HEK293 (cell line): ENCODE measurements around the gene ARL6IP5.

ENCODE experiments used
- CTCF ChIA-PET: fragments of 350-600 bp; formaldehyde crosslinking; extraction: SDS; loops from one replicate; lab custom pipeline; 2021; ENCODE audit warnings: antibody characterized with exemption; lab: Yijun Ruan, JAX
- POLR2A ChIA-PET: fragments of 300-600 bp; formaldehyde crosslinking; extraction: SDS; loops from one replicate; lab custom pipeline; 2020; ENCODE audit warnings: antibody characterized with exemption, inconsistent platforms; lab: Yijun Ruan, JAX
- H3K27ac ChIP-seq: fragments of 200-500 bp; sonication (Bioruptor generic); 2 replicates; pipeline ENCODE4 v1.5.1; 2014; ENCODE audit warnings: low read depth, low read length, control low read depth, inconsistent platforms; ENCODE audit errors: extremely low read depth
- H3K36me3 ChIP-seq, 2 experiments: fragments of 200-500 bp in 1 of 2; sonication (Bioruptor generic) in 1 of 2; 1 replicate in 1 of 2; 2 replicates in 1 of 2; pipeline ENCODE4 v1.5.1; 2014 to 2017; ENCODE audit warnings: inconsistent platforms in 2 of 2, low read length in 2 of 2; ENCODE audit not compliant: control insufficient read depth in 2 of 2, insufficient read depth in 1 of 2
- H3K4me1 ChIP-seq: fragments of 200-500 bp; sonication (Bioruptor generic); 2 replicates; pipeline ENCODE4 v1.5.1; 2014; ENCODE audit warnings: mild to moderate bottlenecking, low read length, inconsistent platforms; ENCODE audit not compliant: control insufficient read depth, insufficient read depth
- H3K4me3 ChIP-seq: 2 replicates; pipeline ENCODE4 v1.5.1; 2011; ENCODE audit warnings: low read depth, mild to moderate bottlenecking, control low read depth, low read length, moderate library complexity
- H3K9me3 ChIP-seq: fragments of 200-500 bp; sonication (Bioruptor generic); 2 replicates; pipeline ENCODE4 v1.5.1; 2014; ENCODE audit warnings: low read depth, low read length, inconsistent platforms; ENCODE audit not compliant: control insufficient read depth, insufficient read depth
- BCL11A ChIP-seq: fragments of 450-650 bp; formaldehyde crosslinking; IDR thresholded peaks from 2 replicates; pipeline ENCODE4 v1.5.1; 2016; ENCODE audit warnings: low read depth, missing biosample characterization, missing genetic modification characterization
- GLIS1 ChIP-seq: fragments of 450-650 bp; formaldehyde crosslinking; IDR thresholded peaks from 2 replicates; pipeline ENCODE4 v1.5.1; 2016; ENCODE audit warnings: missing biosample characterization, missing genetic modification characterization
- GLIS2 ChIP-seq: fragments of 450-650 bp; formaldehyde crosslinking; IDR thresholded peaks from 2 replicates; pipeline ENCODE4 v1.5.1; 2016; ENCODE audit warnings: missing biosample characterization, missing genetic modification characterization
- PRDM1 ChIP-seq: fragments of 450-650 bp; formaldehyde crosslinking; IDR thresholded peaks from 2 replicates; pipeline ENCODE4; 2016; ENCODE audit warnings: missing biosample characterization, missing genetic modification characterization
- PRDM10 ChIP-seq: fragments of 450-650 bp; formaldehyde crosslinking; IDR thresholded peaks from 2 replicates; pipeline ENCODE4 v1.5.1; 2016; ENCODE audit warnings: missing biosample characterization, missing genetic modification characterization
- PRDM6 ChIP-seq: fragments of 450-650 bp; formaldehyde crosslinking; IDR thresholded peaks from 2 replicates; pipeline ENCODE4 v1.5.1; 2017; ENCODE audit warnings: missing biosample characterization, missing genetic modification characterization
- ZBTB48 ChIP-seq: fragments of 450-650 bp; formaldehyde crosslinking; IDR thresholded peaks from 2 replicates; pipeline ENCODE4 v1.5.1; 2016; ENCODE audit warnings: missing biosample characterization, missing genetic modification characterization
- ZIC2 ChIP-seq: fragments of 450-650 bp; formaldehyde crosslinking; IDR thresholded peaks from 2 replicates; pipeline ENCODE4 v1.5.1; 2016; ENCODE audit warnings: missing biosample characterization, missing genetic modification characterization
- ZNF133 ChIP-seq: fragments of 450-650 bp; formaldehyde crosslinking; IDR thresholded peaks from 2 replicates; pipeline ENCODE4 v1.5.1; 2016; ENCODE audit warnings: missing biosample characterization, missing genetic modification characterization
- ZNF18 ChIP-seq: fragments of 450-650 bp; formaldehyde crosslinking; IDR thresholded peaks from 2 replicates; pipeline ENCODE4 v1.5.1; 2016; ENCODE audit warnings: missing biosample characterization, missing genetic modification characterization
- ZNF214 ChIP-seq: fragments of 450-650 bp; formaldehyde crosslinking; IDR thresholded peaks from 2 replicates; pipeline ENCODE4 v1.5.1; 2017; ENCODE audit warnings: missing biosample characterization, mild to moderate bottlenecking, missing genetic modification characterization, borderline replicate concordance
- ZNF513 ChIP-seq: fragments of 450-650 bp; IDR thresholded peaks from 2 replicates; pipeline ENCODE4 v1.5.1; 2018; ENCODE audit warnings: missing biosample characterization, missing genetic modification characterization
- ZNF560 ChIP-seq: fragments of 450-650 bp; formaldehyde crosslinking; IDR thresholded peaks from 2 replicates; pipeline ENCODE4 v1.5.1; 2017; ENCODE audit warnings: missing biosample characterization, missing genetic modification characterization, borderline replicate concordance
- ZNF596 ChIP-seq: fragments of 450-650 bp; IDR thresholded peaks from 2 replicates; pipeline ENCODE4 v1.5.0; 2018; ENCODE audit warnings: missing biosample characterization, mild to moderate bottlenecking, missing genetic modification characterization, moderate library complexity
- ZNF610 ChIP-seq: fragments of 450-650 bp; formaldehyde crosslinking; IDR thresholded peaks from 2 replicates; pipeline ENCODE4 v1.5.1; 2016; ENCODE audit warnings: missing biosample characterization, missing genetic modification characterization, borderline replicate concordance
- ZNF626 ChIP-seq: fragments of 450-650 bp; sonication (Bioruptor Pico); formaldehyde crosslinking; IDR thresholded peaks from 2 replicates; pipeline ENCODE4 v1.5.1; 2018; ENCODE audit warnings: missing biosample characterization, missing genetic modification characterization, inconsistent platforms
- ZNF830 ChIP-seq: fragments of 450-650 bp; IDR thresholded peaks from 2 replicates; pipeline ENCODE4 v1.5.0; 2018; ENCODE audit warnings: missing biosample characterization, missing genetic modification characterization, low read depth, mild to moderate bottlenecking, moderate library complexity

Gene ARL6IP5

GRCh38 chr3:69144631-69145245, 60.0 kb downstream of the ARL6IP5 start:
- ChIA-PET POLR2A (no interaction called here), CTCF (interaction anchor here (0.6 to 2.0 kb wide), 2 partner anchors 23 to 161 kb away, joined by 3 to 6 read pairs; no protein-coding TSS in a partner anchor)
- Histone ChIP-seq H3K4me3 (no peak overlapping the region), H3K4me1 (peaks cover 16% of the 10 kb centered on the region), H3K36me3 (no peaks in the 10 kb centered on the region), H3K9me3 (no peaks in the 10 kb centered on the region), H3K27ac (no peak overlapping the region)
- TF ChIP-seq GLIS1 (tag by site-specific recombination) (peak; percentile 91), GLIS2 (tag by site-specific recombination) (0 out of 2 replicates have a peak, but pooled peaks have one; percentile 23), ZNF214 (tag by site-specific recombination) (no peak), ZIC2 (tag by site-specific recombination) (peak; percentile 91)

- Histone ChIP-seq H3K4me1 (peaks cover 16% of the 10 kb centered on the region), H3K9me3 (no peaks in the 10 kb centered on the region), H3K36me3 (no peaks in the 10 kb centered on the region), H3K27ac (no peak overlapping the region), H3K4me3 (no peak overlapping the region)
- no peak for TF ChIP-seq ZNF133 (tag by site-specific recombination)
- no peak for TF ChIP-seq ZNF626 (tag by site-specific recombination)
- TF ChIP-seq ZNF560 (tag by site-specific recombination) = no peak
- TF ChIP-seq ZNF596 (tag by site-specific recombination) = no peak
- CTCF ChIA-PET = interaction anchor here (0.6 to 2.0 kb wide), 3 partner anchors 24 to 161 kb away, joined by 3 to 6 read pairs (median 5); no protein-coding TSS in a partner anchor
- POLR2A ChIA-PET = no interaction called here
Measured at GRCh38 chr3:69145688-69146087, 61.0 kb downstream of the ARL6IP5 start.

- Histone ChIP-seq H3K36me3 (no peaks in the 10 kb centered on the region), H3K9me3 (no peaks in the 10 kb centered on the region), H3K27ac (no peak overlapping the region), H3K4me1 (peaks cover 1% of the 10 kb centered on the region; the same call in 1 of the 2 replicates), H3K4me3 (no peak overlapping the region)
- ChIA-PET CTCF (interaction anchor here (0.7 kb wide), 1 partner anchor 600 kb away, joined by 3 read pairs; no protein-coding TSS in a partner anchor), POLR2A (no interaction called here)
- no peak for TF ChIP-seq PRDM10 (tag by site-specific recombination)
- TF ChIP-seq ZBTB48 (tag by site-specific recombination) = no peak
- no peak for TF ChIP-seq ZNF513 (tag by site-specific recombination)
- no peak for TF ChIP-seq ZNF830 (tag by site-specific recombination)
- TF ChIP-seq PRDM6 (tag by site-specific recombination) = no peak
- TF ChIP-seq ZNF610 (tag by site-specific recombination) = no peak
- TF ChIP-seq PRDM1 (tag by site-specific recombination) = no peak
- no peak for TF ChIP-seq ZNF18
- no peak for TF ChIP-seq BCL11A (tag by site-specific recombination)
Measured at GRCh38 chr3:69149586-69149985, 64.8 kb downstream of the ARL6IP5 start.
